HEK293 (cell line): ENCODE results near the gene WDR3.

Experiments used
- CTCF ChIA-PET: fragments of 350-600 bp; formaldehyde crosslinking; extraction: SDS; loops from one replicate; lab custom pipeline; 2021; ENCODE audit warnings: antibody characterized with exemption; lab: Yijun Ruan, JAX
- POLR2A ChIA-PET: fragments of 300-600 bp; formaldehyde crosslinking; extraction: SDS; loops from one replicate; lab custom pipeline; 2020; ENCODE audit warnings: antibody characterized with exemption, inconsistent platforms; lab: Yijun Ruan, JAX
- H3K27ac ChIP-seq: fragments of 200-500 bp; sonication (Bioruptor generic); 2 replicates; pipeline ENCODE4 v1.5.1; 2014; ENCODE audit warnings: low read depth, low read length, control low read depth, inconsistent platforms; ENCODE audit errors: extremely low read depth
- H3K36me3 ChIP-seq, 2 experiments: fragments of 200-500 bp in 1 of 2; sonication (Bioruptor generic) in 1 of 2; 1 replicate in 1 of 2; 2 replicates in 1 of 2; pipeline ENCODE4 v1.5.1; 2014 to 2017; ENCODE audit warnings: inconsistent platforms in 2 of 2, low read length in 2 of 2; ENCODE audit not compliant: control insufficient read depth in 2 of 2, insufficient read depth in 1 of 2
- H3K4me1 ChIP-seq: fragments of 200-500 bp; sonication (Bioruptor generic); 2 replicates; pipeline ENCODE4 v1.5.1; 2014; ENCODE audit warnings: mild to moderate bottlenecking, low read length, inconsistent platforms; ENCODE audit not compliant: control insufficient read depth, insufficient read depth
- H3K4me3 ChIP-seq: 2 replicates; pipeline ENCODE4 v1.5.1; 2011; ENCODE audit warnings: low read depth, mild to moderate bottlenecking, control low read depth, low read length, moderate library complexity
- H3K9me3 ChIP-seq: fragments of 200-500 bp; sonication (Bioruptor generic); 2 replicates; pipeline ENCODE4 v1.5.1; 2014; ENCODE audit warnings: low read depth, low read length, inconsistent platforms; ENCODE audit not compliant: control insufficient read depth, insufficient read depth
- GLI2 ChIP-seq: fragments of 450-650 bp; formaldehyde crosslinking; IDR thresholded peaks from 2 replicates; pipeline ENCODE4; 2017; ENCODE audit warnings: missing biosample characterization, missing genetic modification characterization, low read depth, borderline replicate concordance
- HOXD13 ChIP-seq: sonication (generic); formaldehyde crosslinking; IDR thresholded peaks from 2 replicates; pipeline ENCODE4 v1.8.0; 2022; ENCODE audit warnings: missing genetic modification reagents, borderline replicate concordance
- MYNN ChIP-seq: fragments of 450-650 bp; formaldehyde crosslinking; IDR thresholded peaks from 2 replicates; pipeline ENCODE4 v1.5.1; 2016; ENCODE audit warnings: missing biosample characterization, missing genetic modification characterization, borderline replicate concordance
- PRDM10 ChIP-seq: fragments of 450-650 bp; formaldehyde crosslinking; IDR thresholded peaks from 2 replicates; pipeline ENCODE4 v1.5.1; 2016; ENCODE audit warnings: missing biosample characterization, missing genetic modification characterization
- REST ChIP-seq: fragments of 450-650 bp; formaldehyde crosslinking; IDR thresholded peaks from 2 replicates; pipeline ENCODE4 v1.5.1; 2016; ENCODE audit warnings: missing biosample characterization, missing genetic modification characterization
- SETDB1 ChIP-seq: IDR thresholded peaks from one replicate; pipeline ENCODE4 v1.6.1; 2017; ENCODE audit warnings: mild to moderate bottlenecking, low read length, moderate library complexity, mixed read lengths; ENCODE audit not compliant: insufficient read length
- SP7 ChIP-seq: fragments of 450-650 bp; formaldehyde crosslinking; IDR thresholded peaks from 2 replicates; pipeline ENCODE4 v1.5.1; 2016; ENCODE audit warnings: missing biosample characterization, missing genetic modification characterization
- ZNF157 ChIP-seq: fragments of 450-650 bp; formaldehyde crosslinking; IDR thresholded peaks from 2 replicates; pipeline ENCODE4 v1.5.1; 2016; ENCODE audit warnings: missing biosample characterization, missing genetic modification characterization
- ZNF2 ChIP-seq: fragments of 450-650 bp; formaldehyde crosslinking; IDR thresholded peaks from 2 replicates; pipeline ENCODE4 v1.5.1; 2016; ENCODE audit warnings: missing biosample characterization, missing genetic modification characterization
- ZNF274 ChIP-seq, 2 experiments: fragments of 200-500 bp in 1 of 2; fragments of 450-650 bp in 1 of 2; sonication (Bioruptor generic) in 1 of 2; formaldehyde crosslinking in 1 of 2; IDR thresholded peaks; 2 replicates each; pipeline versions ENCODE4 v1.5.1 to v1.6.1; 2014 to 2016; ENCODE audit warnings: borderline replicate concordance in 1 of 2, inconsistent platforms in 1 of 2, low read length in 1 of 2, missing biosample characterization in 1 of 2, missing genetic modification characterization in 1 of 2
- ZNF394 ChIP-seq: fragments of 450-650 bp; formaldehyde crosslinking; IDR thresholded peaks from 2 replicates; pipeline ENCODE4 v1.5.1; 2016; ENCODE audit warnings: missing biosample characterization, missing genetic modification characterization, mild to moderate bottlenecking, moderate library complexity, borderline replicate concordance
- ZNF423 ChIP-seq: fragments of 450-650 bp; formaldehyde crosslinking; IDR thresholded peaks from 2 replicates; pipeline ENCODE4 v1.5.1; 2016; ENCODE audit warnings: missing biosample characterization, missing genetic modification characterization
- ZNF600 ChIP-seq: fragments of 450-650 bp; formaldehyde crosslinking; IDR thresholded peaks from 2 replicates; pipeline ENCODE4 v1.5.1; 2016; ENCODE audit warnings: missing biosample characterization, missing genetic modification characterization
- ZNF785 ChIP-seq: fragments of 450-650 bp; formaldehyde crosslinking; IDR thresholded peaks from 2 replicates; pipeline ENCODE4 v1.5.1; 2016; ENCODE audit warnings: missing biosample characterization, missing genetic modification characterization
- ZNF843 ChIP-seq: fragments of 450-650 bp; formaldehyde crosslinking; IDR thresholded peaks from 2 replicates; pipeline ENCODE4 v1.5.1; 2016; ENCODE audit warnings: missing biosample characterization, missing genetic modification characterization
- ZSCAN30 ChIP-seq: fragments of 450-650 bp; IDR thresholded peaks from 2 replicates; pipeline ENCODE4 v1.5.1; 2018; ENCODE audit warnings: missing biosample characterization, mild to moderate bottlenecking, missing genetic modification characterization, moderate library complexity

Gene WDR3

GRCh38 chr1:117892512-117892911 is 37.0 kb upstream of the WDR3 start:
- POLR2A ChIA-PET: no interaction called here
- Histone ChIP-seq H3K4me3 (no peak overlapping the region), H3K4me1 (no peaks in the 10 kb centered on the region), H3K36me3 (peaks cover 0 to 37% of the 10 kb centered on the region in 2 experiments; a peak in 1 of 3 replicates)
- CTCF ChIA-PET: interaction anchor here (0.6 to 0.9 kb wide), 6 partner anchors 10 to 455 kb away, joined by 3 to 6 read pairs (median 4); no protein-coding TSS in a partner anchor
- no peak for TF ChIP-seq SETDB1
- TF ChIP-seq, all 188 proteins: peak for 0
- no peak overlapping the region for H3K27ac ChIP-seq
- no peaks in the 10 kb centered on the region for H3K9me3 ChIP-seq

GRCh38 chr1:117894078-117894477 is 35.5 kb upstream of the WDR3 start:
- H3K27ac ChIP-seq: no peak overlapping the region
- ChIA-PET CTCF (interaction anchor here (0.6 to 6.1 kb wide), 12 partner anchors 35 to 1473 kb away, joined by 3 to 42 read pairs (median 9); partner anchors contain the start of genes GDAP2 and WDR3), POLR2A (no interaction called here)
- TF ChIP-seq ZNF157: no peak
- no peak for TF ChIP-seq ZNF2 (tag by site-specific recombination)
- no peak for TF ChIP-seq PRDM10 (tag by site-specific recombination)
- TF ChIP-seq ZNF843 (tag by site-specific recombination): no peak
- no peak for TF ChIP-seq ZNF600 (tag by site-specific recombination)
- no peak for TF ChIP-seq ZNF394
- no peak for TF ChIP-seq HOXD13
- TF ChIP-seq ZNF274 (IDR thresholded peaks at IDR 0.05; ENCODE audit: low read length): no peak
- no peak for TF ChIP-seq ZNF274 (tag by site-specific recombination; IDR thresholded peaks at IDR 0.05; ENCODE audit: borderline replicate concordance)
- TF ChIP-seq ZNF423 (tag by site-specific recombination): no peak
- TF ChIP-seq ZNF785 (tag by site-specific recombination): no peak
- TF ChIP-seq GLI2 (tag by site-specific recombination): no peak
- no peak for TF ChIP-seq ZSCAN30 (tag by site-specific recombination)
- TF ChIP-seq REST (tag by site-specific recombination): no peak
- TF ChIP-seq MYNN: no peak
- no peak for TF ChIP-seq SP7 (tag by site-specific recombination)
- no peak overlapping the region for H3K4me3 ChIP-seq
- H3K36me3 ChIP-seq: peaks cover 0 to 43% of the 10 kb centered on the region in 2 experiments; a peak in 1 of 3 replicates
- no peaks in the 10 kb centered on the region for H3K9me3 ChIP-seq
- H3K4me1 ChIP-seq: no peaks in the 10 kb centered on the region
